ENCODE measurements around the gene DEPP1.

GRCh38 chr10:44974082-44974627 is 4.5 kb downstream of the DEPP1 start:
- TF ChIP-seq CTCF (conservative IDR thresholded peaks at IDR 0.05; ENCODE audit: low read depth, low read length) = no peak
- no peak for TF ChIP-seq FOS (IDR thresholded peaks at IDR 0.05; ENCODE audit: low read depth, low read length)
- no peak for TF ChIP-seq POLR2A (IDR thresholded peaks at IDR 0.05; ENCODE audit: low read depth, low read length)
- TF ChIP-seq RAD21 (IDR thresholded peaks at IDR 0.05; ENCODE audit: low read length) = no peak
- TF ChIP-seq SMC3 (IDR thresholded peaks at IDR 0.05; ENCODE audit: low read depth, low read length) = no peak
- TF ChIP-seq CEBPB (IDR thresholded peaks at IDR 0.05; ENCODE audit: low read depth, low read length) = no peak
- no peak for TF ChIP-seq RCOR1 (IDR thresholded peaks at IDR 0.05; ENCODE audit: insufficient replicate concordance, low read length)
- no peak for TF ChIP-seq MXI1 (IDR thresholded peaks at IDR 0.05; ENCODE audit: borderline replicate concordance, low read depth, low read length)
- TF ChIP-seq RFX5 (IDR thresholded peaks at IDR 0.05; ENCODE audit: low read depth, low read length) = no peak

Data from IMR-90 (cell line).